HEK293T (cell line): ENCODE results near the gene IFI27L1.

ENCODE experiments used
- CTCF ChIA-PET: fragments of 350-600 bp; formaldehyde crosslinking; extraction: SDS; loops from one replicate; lab custom pipeline; 2021; ENCODE audit warnings: antibody characterized with exemption, inconsistent platforms; lab: Yijun Ruan, JAX
- POLR2A ChIA-PET: fragments of 350-600 bp; formaldehyde crosslinking; extraction: SDS; loops from one replicate; lab custom pipeline; 2020; ENCODE audit warnings: antibody characterized with exemption, inconsistent platforms; lab: Yijun Ruan, JAX
- DNase-seq: peaks from one replicate; pipeline ENCODE4 v3.0.0; 2012; ENCODE audit warnings: mixed read lengths; ENCODE audit errors: extremely low spot score
- ARNT ChIP-seq: fragments of 450-650 bp; IDR thresholded peaks from 2 replicates; pipeline ENCODE4 v1.6.1; 2017; ENCODE audit warnings: mild to moderate bottlenecking
- BHLHE40 ChIP-seq: fragments of 450-650 bp; IDR thresholded peaks from 2 replicates; pipeline ENCODE4 v1.6.1; 2016; ENCODE audit warnings: mild to moderate bottlenecking, moderate library complexity, borderline replicate concordance
- CTBP1 ChIP-seq: fragments of 450-650 bp; IDR thresholded peaks from 2 replicates; pipeline ENCODE4 v1.6.1; 2016; ENCODE audit warnings: borderline replicate concordance
- ELF4 ChIP-seq: fragments of 450-650 bp; IDR thresholded peaks from 2 replicates; pipeline ENCODE4 v1.6.1; 2017; ENCODE audit warnings: antibody characterized with exemption
- FOXA1 ChIP-seq: fragments of 450-650 bp; IDR thresholded peaks from 2 replicates; pipeline ENCODE4 v1.6.1; 2016; ENCODE audit warnings: mild to moderate bottlenecking
- FOXK2 ChIP-seq: fragments of 450-650 bp; IDR thresholded peaks from 2 replicates; pipeline ENCODE4 v1.6.1; 2016; ENCODE audit warnings: mild to moderate bottlenecking
- FOXM1 ChIP-seq: fragments of 450-650 bp; IDR thresholded peaks from 2 replicates; pipeline ENCODE4 v1.6.1; 2017; ENCODE audit warnings: mild to moderate bottlenecking, borderline replicate concordance
- HDGF ChIP-seq: fragments of 450-650 bp; IDR thresholded peaks from 2 replicates; pipeline ENCODE4 v1.6.1; 2017; ENCODE audit warnings: antibody characterized with exemption, borderline replicate concordance
- L3MBTL2 ChIP-seq: fragments of 450-650 bp; conservative IDR thresholded peaks from 2 replicates; pipeline ENCODE4 v1.6.1; 2016; ENCODE audit warnings: mild to moderate bottlenecking
- LEF1 ChIP-seq: fragments of 450-650 bp; IDR thresholded peaks from 2 replicates; pipeline ENCODE4 v1.6.1; 2017; ENCODE audit warnings: mild to moderate bottlenecking, borderline replicate concordance
- NFRKB ChIP-seq: fragments of 450-650 bp; IDR thresholded peaks from 2 replicates; pipeline ENCODE4 v1.6.1; 2016; ENCODE audit warnings: mild to moderate bottlenecking, moderate library complexity
- PKNOX1 ChIP-seq: fragments of 450-650 bp; IDR thresholded peaks from 2 replicates; pipeline ENCODE4 v1.6.1; 2016
- SP1 ChIP-seq: fragments of 450-650 bp; IDR thresholded peaks from 2 replicates; pipeline ENCODE4 v1.6.1; 2017
- SUZ12 ChIP-seq: fragments of 450-650 bp; IDR thresholded peaks from 2 replicates; pipeline ENCODE4 v1.6.1; 2016; ENCODE audit warnings: mild to moderate bottlenecking
- TARDBP ChIP-seq: fragments of 450-650 bp; IDR thresholded peaks from 2 replicates; pipeline ENCODE4 v1.6.1; 2016
- ZNF384 ChIP-seq: fragments of 450-650 bp; IDR thresholded peaks from 2 replicates; pipeline ENCODE4 v1.6.1; 2016

Gene IFI27L1

GRCh38 chr14:94136575-94137331, 55.6 kb downstream of the IFI27L1 start:
- POLR2A ChIA-PET, result interaction anchor here (0.8 to 1.2 kb wide), 2 partner anchors 38 to 99 kb away, joined by 3 to 9 read pairs; partner anchors contain the start of gene PPP4R4
- CTCF ChIA-PET, result interaction anchor here (0.5 to 2.7 kb wide), 27 partner anchors 8 to 640 kb away, joined by 3 to 41 read pairs (median 4); partner anchors contain the start of genes DDX24 and IFI27L1
- TF ChIP-seq HDGF (no peak), LEF1 (no peak), ZNF384 (no peak), NFRKB (no peak), PKNOX1 (no peak), FOXK2 (no peak), CTBP1 (no peak), ELF4 (no peak), ARNT (no peak), TARDBP (no peak), BHLHE40 (no peak), FOXM1 (no peak), L3MBTL2 (no peak), SP1 (no peak), SUZ12 (no peak), FOXA1 (no peak)
- DNase-seq, result peak; percentile 81

GRCh38 chr14:94138251-94138650, 57.1 kb downstream of the IFI27L1 start:
- DNase-seq, result no peak
- TF ChIP-seq FOXA1, result no peak
- ChIA-PET POLR2A (no interaction called here), CTCF (interaction anchor here (0.7 to 2.7 kb wide), 6 partner anchors 23 to 348 kb away, joined by 3 to 41 read pairs (median 5); no protein-coding TSS in a partner anchor)

DNA sequence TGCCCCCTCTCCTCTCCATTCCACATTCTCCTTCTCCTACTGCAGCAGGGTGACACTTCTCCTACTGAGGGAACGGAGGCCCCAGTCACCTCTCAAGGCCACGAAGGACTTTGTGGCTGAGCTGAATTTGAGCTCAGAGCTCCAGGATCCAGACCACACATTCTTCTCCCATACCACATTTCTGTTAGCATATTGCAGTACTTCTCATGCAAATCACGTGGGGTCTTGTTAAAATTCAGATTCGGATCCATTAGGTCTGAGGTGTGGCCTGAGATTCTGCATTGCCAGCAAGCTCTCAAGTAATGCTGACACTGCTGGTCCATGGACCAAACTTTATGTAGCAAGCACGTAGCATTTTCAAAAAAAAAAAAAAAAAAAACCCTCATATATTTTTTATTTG, 57.9 kb downstream of the IFI27L1 start:
- TF ChIP-seq ZNF384, result no peak
- no peak for TF ChIP-seq BHLHE40
- TF ChIP-seq FOXK2, result no peak
- no peak for TF ChIP-seq HDGF
- TF ChIP-seq SUZ12, result no peak
- TF ChIP-seq SP1, result no peak
- no peak for TF ChIP-seq FOXM1
- no peak for TF ChIP-seq ELF4
- TF ChIP-seq PKNOX1, result no peak
- no peak for TF ChIP-seq NFRKB
- no peak for TF ChIP-seq L3MBTL2
- no peak for DNase-seq
- POLR2A ChIA-PET, result interaction anchor here (0.6 kb wide), 1 partner anchor 34 kb away, joined by 3 read pairs; no protein-coding TSS in a partner anchor
- CTCF ChIA-PET, result interaction anchor here (0.7 to 2.7 kb wide), 4 partner anchors 87 to 348 kb away, joined by 3 to 41 read pairs (median 5); no protein-coding TSS in a partner anchor

GRCh38 chr14:94139421-94139820, 58.3 kb downstream of the IFI27L1 start:
- DNase-seq, result no peak
- CTCF ChIA-PET, result interaction anchor here (1.9 kb wide), 1 partner anchor 87 kb away, joined by 7 read pairs; no protein-coding TSS in a partner anchor
- TF ChIP-seq TARDBP, result no peak
- TF ChIP-seq FOXM1, result no peak
- no peak for TF ChIP-seq BHLHE40
- TF ChIP-seq ELF4, result no peak
- no peak for TF ChIP-seq FOXA1
- TF ChIP-seq FOXK2, result no peak
- no peak for TF ChIP-seq LEF1
- no peak for TF ChIP-seq NFRKB
- TF ChIP-seq ARNT, result no peak
- TF ChIP-seq L3MBTL2, result no peak
- no peak for TF ChIP-seq SUZ12
- no peak for TF ChIP-seq CTBP1
- no peak for TF ChIP-seq PKNOX1
- TF ChIP-seq HDGF, result no peak
- TF ChIP-seq SP1, result no peak
- no peak for TF ChIP-seq ZNF384
- POLR2A ChIA-PET, result no interaction called here

DNA sequence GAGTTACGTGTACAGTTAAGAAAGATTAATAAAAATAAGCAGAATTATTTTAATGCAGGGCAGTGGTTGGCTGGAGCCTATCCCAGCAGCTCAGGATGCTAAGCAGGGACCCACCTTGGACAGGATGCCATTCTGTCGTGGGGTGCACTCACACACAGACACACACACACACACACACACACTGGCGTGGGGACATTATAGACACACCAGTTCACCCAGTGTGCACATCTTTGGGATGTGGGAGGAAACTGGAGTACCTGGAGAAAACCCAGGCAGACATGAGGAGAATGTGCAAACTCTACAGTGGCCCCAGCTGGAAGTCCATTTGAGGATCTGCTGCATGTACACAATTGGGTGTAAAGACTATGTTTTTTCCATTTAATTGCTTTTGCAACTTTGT, 61.1 kb downstream of the IFI27L1 start:
- DNase-seq, result no peak
- CTCF ChIA-PET, result interaction anchor here (0.6 to 1.6 kb wide), 9 partner anchors 10 to 552 kb away, joined by 3 to 9 read pairs (median 3); no protein-coding TSS in a partner anchor
- POLR2A ChIA-PET, result interaction anchor here (1.3 kb wide), 1 partner anchor 32 kb away, joined by 5 read pairs; the partner anchor contains the start of gene PPP4R4
- TF ChIP-seq LEF1 (no peak), FOXA1 (no peak), FOXM1 (no peak), SUZ12 (no peak)

- POLR2A ChIA-PET, result interaction anchor here (1.3 kb wide), 1 partner anchor 31 kb away, joined by 5 read pairs; the partner anchor contains the start of gene PPP4R4
- CTCF ChIA-PET, result interaction anchor here (0.6 to 1.6 kb wide), 5 partner anchors 11 to 238 kb away, joined by 3 to 9 read pairs (median 3); no protein-coding TSS in a partner anchor
Measured at GRCh38 chr14:94142836-94143235, 61.7 kb downstream of the IFI27L1 start.

More at GRCh38 chr14:94142836-94143235, 61.7 kb downstream of the IFI27L1 start:
- no peak for DNase-seq
- TF ChIP-seq FOXK2, result no peak
- no peak for TF ChIP-seq TARDBP
- TF ChIP-seq BHLHE40, result no peak
- TF ChIP-seq NFRKB, result no peak
- TF ChIP-seq HDGF, result no peak
- TF ChIP-seq CTBP1, result no peak
- TF ChIP-seq PKNOX1, result no peak
- no peak for TF ChIP-seq LEF1
- TF ChIP-seq FOXM1, result no peak
- no peak for TF ChIP-seq SUZ12
